Upper lobe of left lung (tissue), 6 donors: ENCODE measurements around the gene PLEKHG4. TPM values are rescaled to one million over a fixed set of nuclear protein-coding genes. Genes with fewer than 3 reads are reported as not detected.

Source experiments
- ATAC-seq, 2 donors: fragments of 200-7000 bp; cut with Tn5 transposase; one replicate each; pipeline ENCODE4 v1.9.1; 2022; ENCODE audit warnings: mild to moderate bottlenecking in 2 of 2, moderate library complexity in 2 of 2; ENCODE audit not compliant: low FRiP score in 2 of 2
- DNase-seq, 2 donors: peaks; one replicate each; pipeline ENCODE4 v3.0.0-alpha.2; 2019 to 2020
- H3K27ac ChIP-seq, 4 donors: fragments of 200-600 bp; sonication (generic); one replicate each; pipeline ENCODE4 v1.5.1; 2016 to 2019
- H3K27me3 ChIP-seq, 4 donors: fragments of 200-600 bp; sonication (generic); one replicate each; pipeline ENCODE4 v1.5.1; 2017 to 2019
- H3K36me3 ChIP-seq, 4 donors: fragments of 200-600 bp; sonication (generic); one replicate each; pipeline ENCODE4 v1.5.1; 2016 to 2019
- H3K4me1 ChIP-seq, 4 donors: fragments of 200-600 bp; sonication (generic); one replicate each; pipeline ENCODE4 v1.5.1; 2018 to 2019
- H3K4me3 ChIP-seq, 4 donors: fragments of 200-600 bp; sonication (generic); one replicate each; pipeline ENCODE4 v1.5.1; 2017 to 2019; ENCODE audit warnings: mild to moderate bottlenecking in 2 of 4, moderate library complexity in 1 of 4
- H3K9me3 ChIP-seq, 4 donors: fragments of 200-600 bp; sonication (generic); one replicate each; pipeline ENCODE4 v1.5.1; 2018 to 2019
- CTCF ChIP-seq, 6 experiments: fragments of 450-650 bp in 4 of 6; fragments of 200-600 bp in 2 of 6; sonication (generic) in 2 of 6; IDR thresholded peaks; one replicate each; pipeline ENCODE4 v1.5.1; 2016 to 2019; ENCODE audit warnings: antibody characterized with exemption in 6 of 6
- EP300 ChIP-seq, 4 donors: sonication (generic); formaldehyde crosslinking; IDR thresholded peaks; one replicate each; pipeline ENCODE4 v1.5.1; 2017; ENCODE audit warnings: antibody characterized with exemption in 4 of 4, control low read depth in 2 of 4
- POLR2A ChIP-seq, 4 donors: fragments of 450-650 bp; IDR thresholded peaks; one replicate each; pipeline ENCODE4 v1.5.1; 2016 to 2017; ENCODE audit warnings: antibody characterized with exemption in 4 of 4, mild to moderate bottlenecking in 2 of 4
- POLR2AphosphoS5 ChIP-seq, 2 donors: sonication (generic); formaldehyde crosslinking; IDR thresholded peaks; one replicate each; pipeline ENCODE4 v1.5.1; 2017; ENCODE audit warnings: antibody characterized with exemption in 2 of 2
- WGBS, 2 donors: methylation state at CpG; one replicate each; pipeline ENCODE4 v1.1.5; 2017 to 2018; 5-methylcytosine and 5-hydroxymethylcytosine counted together
- total RNA-seq, 6 donors: library from RNA; depleted of rRNA in 4 of 6; stranded (reverse); fragments of >200 nt in 4 of 6; gene quantifications; one replicate each; pipeline versions ENCODE4 v1.1.0 to v1.2.1, GENCODE V29; 2016 to 2021
- donor health status: DM: no; HTN: no; CAD: no; lungs with moderate emphysema.
- donor health status: DM: no; HTN: yes; CAD: no; lungs with severe emphysema.

Gene PLEKHG4
- total RNA-seq, 6 donors from 2014 or later = 13.4 to 39.8 (median 16.5) TPM

- DNase-seq (no peak), ATAC-seq (no peak)
- H3K9me3 ChIP-seq = no peaks in the 10 kb centered on the region
- peaks cover 45 to 52% (median 48%) of the 10 kb centered on the region in 4 donors for H3K4me1 ChIP-seq
- no peaks in the 10 kb centered on the region for H3K36me3 ChIP-seq
- no peak for TF ChIP-seq CTCF (IDR thresholded peaks at IDR 0.05)
- TF ChIP-seq POLR2AphosphoS5 (IDR thresholded peaks at IDR 0.05) = no peak
- no peak for TF ChIP-seq EP300 (IDR thresholded peaks at IDR 0.05)
- TF ChIP-seq POLR2A (IDR thresholded peaks at IDR 0.05) = no peak
- H3K27ac ChIP-seq = peak overlapping the region in 3 of 4 donors; percentile 38 to 96 (median 95)
- WGBS, 2 donors = 8 to 13% methylated on average over 5 to 7 of the region's 7 CpGs
- H3K27me3 ChIP-seq = peaks cover 0 to 6% (median 3%) of the 10 kb centered on the region in 4 donors
- H3K4me3 ChIP-seq = peak overlapping the region; percentile 49 to 95 (median 60)
Observed at GRCh38 chr16:67248073-67248400, 31.3 kb upstream of the PLEKHG4 start.

GRCh38 chr16:67248401-67249177 is 30.7 kb upstream of the PLEKHG4 start, which contains the start of gene SLC9A5:
SLC9A5 (plus strand) TSS chr16:67248979; CDS start chr16:67249015, 36 bp downstream.
- H3K27me3 ChIP-seq = peaks cover 0 to 6% (median 3%) of the 10 kb centered on the region in 4 donors
- TF ChIP-seq POLR2AphosphoS5 (IDR thresholded peaks at IDR 0.05) = no peak
- TF ChIP-seq CTCF (IDR thresholded peaks at IDR 0.05) = peak in 5 of 6 experiments; percentile 17 to 66 (median 53)
- DNase-seq (peak in 1 of 2 donors; percentile 88), ATAC-seq (no peak)
- peak within 1 kb of the TSS in 3 of 4 donors; percentile 38 to 96 (median 95) for H3K27ac ChIP-seq
- peak within 1 kb of the TSS; percentile 49 to 99 (median 78) for H3K4me3 ChIP-seq
- no peaks in the 10 kb centered on the region for H3K9me3 ChIP-seq
- H3K4me1 ChIP-seq = peaks cover 39 to 47% (median 43%) of the 10 kb centered on the region in 4 donors
- H3K36me3 ChIP-seq = no peaks in the 10 kb centered on the region
- WGBS, 2 donors = 0 to 2% methylated on average over 7 to 47 of the region's 75 CpGs

GRCh38 chr16:67249178-67250044 is 29.9 kb upstream of the PLEKHG4 start:
- DNase-seq (peak in 1 of 2 donors; percentile 84), ATAC-seq (no peak)
- Histone ChIP-seq H3K27ac (peak overlapping the region in 1 of 4 donors; percentile 96), H3K4me1 (peaks cover 31 to 39% (median 34%) of the 10 kb centered on the region in 4 donors), H3K9me3 (no peaks in the 10 kb centered on the region), H3K4me3 (peak overlapping the region in 3 of 4 donors; percentile 60 to 95 (median 60)), H3K36me3 (no peaks in the 10 kb centered on the region), H3K27me3 (peaks cover 0 to 6% (median 3%) of the 10 kb centered on the region in 4 donors)
- 37 to 52% methylated on average over 12 to 16 of the region's 22 CpGs for WGBS, 2 donors
- no peak for TF ChIP-seq POLR2A (IDR thresholded peaks at IDR 0.05)
- TF ChIP-seq EP300 (IDR thresholded peaks at IDR 0.05) = no peak
- no peak for TF ChIP-seq POLR2AphosphoS5 (IDR thresholded peaks at IDR 0.05)
- TF ChIP-seq CTCF (IDR thresholded peaks at IDR 0.05) = peak in 1 of 6 experiments; percentile 3

GRCh38 chr16:67250045-67250327 is 29.3 kb upstream of the PLEKHG4 start:
- no peak for TF ChIP-seq EP300 (IDR thresholded peaks at IDR 0.05)
- H3K9me3 ChIP-seq = no peaks in the 10 kb centered on the region
- ATAC-seq = no peak
- no peaks in the 10 kb centered on the region for H3K36me3 ChIP-seq
- no peak overlapping the region for H3K27ac ChIP-seq
- H3K4me3 ChIP-seq = no peak overlapping the region
- H3K4me1 ChIP-seq = peaks cover 25 to 33% (median 29%) of the 10 kb centered on the region in 4 donors
- peaks cover 0 to 6% (median 3%) of the 10 kb centered on the region in 4 donors for H3K27me3 ChIP-seq
- WGBS, 2 donors = 80 to 83% methylated on average over 4 of the region's 4 CpGs
- DNase-seq = no peak
